PC-3 (cell line): ENCODE data around the gene L3MBTL4.

ENCODE experiments used
- CTCF ChIP-seq: fragments of 300-600 bp; sonication (generic); conservative IDR thresholded peaks from 2 replicates; pipeline ENCODE4 v1.5.1; 2017; ENCODE audit warnings: antibody characterized with exemption, low read depth, mild to moderate bottlenecking, low read length
- EZH2 ChIP-seq: fragments of 300-600 bp; sonication (generic); IDR thresholded peaks from one replicate; pipeline ENCODE4 v1.6.1; 2017; ENCODE audit warnings: antibody characterized with exemption, mild to moderate bottlenecking, low read length; ENCODE audit not compliant: unreplicated experiment

GRCh38 chr18:5984245-5984644, 430.5 kb downstream of the L3MBTL4 start:
- no peak for TF ChIP-seq CTCF
- TF ChIP-seq EZH2: no peak
